Measurements from ENCODE around the gene RUNX1.

GRCh38 chr21:34797921-34798535, 251.1 kb downstream of the RUNX1 start:
- TF ChIP-seq CTCF (IDR thresholded peaks at IDR 0.05; ENCODE audit: low read depth, low read length) (no peak), EZH2phosphoT487 (IDR thresholded peaks at IDR 0.05; ENCODE audit: low read depth) (no peak)
